Brain microvascular endothelial cell (primary cell): Measurements from ENCODE around the gene CLDN1.

Experiments
- DNase-seq: peaks from one replicate; pipeline ENCODE4 v3.0.0-alpha.2; 2020
- H3K27ac ChIP-seq: fragments of 250-450 bp; sonication (Bioruptor Pico); 2 replicates; pipeline ENCODE4 v1.5.1; 2020; ENCODE audit warnings: mild to moderate bottlenecking, moderate library complexity
- H3K27me3 ChIP-seq: fragments of 250-450 bp; sonication (Bioruptor Pico); replicated peaks from 2 replicates; pipeline ENCODE4 v1.5.1; 2020; ENCODE audit warnings: mild to moderate bottlenecking
- H3K36me3 ChIP-seq: fragments of 250-450 bp; sonication (Bioruptor Pico); replicated peaks from 2 replicates; pipeline ENCODE4 v1.5.1; 2020; ENCODE audit warnings: mild to moderate bottlenecking
- H3K4me3 ChIP-seq: 2 replicates; pipeline ENCODE4 v1.5.1; 2011; ENCODE audit warnings: low read depth, mild to moderate bottlenecking, control low read depth, low read length, moderate library complexity
- in situ Hi-C: cut with HindIII; loops from 2 replicates; pipeline ENCODE4 v1.10.0; 2017; ENCODE audit warnings: low sequenced_read_pairs, low pct_ligation_motif_present
- TF ChIP-seq, protein P1 (sequence below): IDR thresholded peaks from 2 replicates; pipeline ENCODE4 v1.5.1; 2011; ENCODE audit warnings: low read depth, mild to moderate bottlenecking, moderate library complexity, low read length, control low read depth, inconsistent platforms; ENCODE audit errors: missing control alignments

Gene CLDN1

GRCh38 chr3:190302212-190302867 is 19.9 kb downstream of the CLDN1 start:
- Histone ChIP-seq H3K27ac (peak overlapping the region; percentile 22), H3K27me3 (no peaks in the 10 kb centered on the region), H3K4me3 (no peak overlapping the region), H3K36me3 (no peaks in the 10 kb centered on the region)
- TF ChIP-seq, protein P1, sequence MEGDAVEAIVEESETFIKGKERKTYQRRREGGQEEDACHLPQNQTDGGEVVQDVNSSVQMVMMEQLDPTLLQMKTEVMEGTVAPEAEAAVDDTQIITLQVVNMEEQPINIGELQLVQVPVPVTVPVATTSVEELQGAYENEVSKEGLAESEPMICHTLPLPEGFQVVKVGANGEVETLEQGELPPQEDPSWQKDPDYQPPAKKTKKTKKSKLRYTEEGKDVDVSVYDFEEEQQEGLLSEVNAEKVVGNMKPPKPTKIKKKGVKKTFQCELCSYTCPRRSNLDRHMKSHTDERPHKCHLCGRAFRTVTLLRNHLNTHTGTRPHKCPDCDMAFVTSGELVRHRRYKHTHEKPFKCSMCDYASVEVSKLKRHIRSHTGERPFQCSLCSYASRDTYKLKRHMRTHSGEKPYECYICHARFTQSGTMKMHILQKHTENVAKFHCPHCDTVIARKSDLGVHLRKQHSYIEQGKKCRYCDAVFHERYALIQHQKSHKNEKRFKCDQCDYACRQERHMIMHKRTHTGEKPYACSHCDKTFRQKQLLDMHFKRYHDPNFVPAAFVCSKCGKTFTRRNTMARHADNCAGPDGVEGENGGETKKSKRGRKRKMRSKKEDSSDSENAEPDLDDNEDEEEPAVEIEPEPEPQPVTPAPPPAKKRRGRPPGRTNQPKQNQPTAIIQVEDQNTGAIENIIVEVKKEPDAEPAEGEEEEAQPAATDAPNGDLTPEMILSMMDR: no peak
- no peak for DNase-seq
- in situ Hi-C loops: no loop called here

- Histone ChIP-seq H3K4me3 (no peak overlapping the region), H3K27ac (peak overlapping the region; percentile 22), H3K36me3 (no peaks in the 10 kb centered on the region), H3K27me3 (no peaks in the 10 kb centered on the region)
- no peak for DNase-seq
- in situ Hi-C loops: no loop called here
- TF ChIP-seq, protein P1: no peak
Observed at GRCh38 chr3:190301591-190301990, 20.7 kb downstream of the CLDN1 start.

DNA sequence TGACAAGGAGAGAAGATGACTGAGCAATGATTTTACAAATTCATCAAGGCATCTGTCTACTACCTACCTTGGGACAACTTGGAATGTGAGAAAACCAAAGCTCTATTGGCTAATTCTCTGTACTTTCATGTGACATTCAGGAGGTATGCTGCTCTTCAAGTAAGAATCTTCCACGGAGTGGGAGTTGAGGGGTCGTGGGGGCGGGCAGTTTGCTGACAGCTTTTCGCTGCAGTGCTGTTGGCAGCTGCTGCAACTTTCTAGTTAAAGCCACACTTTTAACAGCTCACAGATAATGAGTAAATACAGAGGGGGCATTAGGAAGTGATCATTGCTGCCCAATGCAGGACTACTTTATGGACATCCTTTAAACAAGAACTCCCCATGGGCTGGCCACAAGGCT is 22.3 kb downstream of the CLDN1 start:
- TF ChIP-seq, protein P1: no peak
- in situ Hi-C loops: no loop called here

DNA sequence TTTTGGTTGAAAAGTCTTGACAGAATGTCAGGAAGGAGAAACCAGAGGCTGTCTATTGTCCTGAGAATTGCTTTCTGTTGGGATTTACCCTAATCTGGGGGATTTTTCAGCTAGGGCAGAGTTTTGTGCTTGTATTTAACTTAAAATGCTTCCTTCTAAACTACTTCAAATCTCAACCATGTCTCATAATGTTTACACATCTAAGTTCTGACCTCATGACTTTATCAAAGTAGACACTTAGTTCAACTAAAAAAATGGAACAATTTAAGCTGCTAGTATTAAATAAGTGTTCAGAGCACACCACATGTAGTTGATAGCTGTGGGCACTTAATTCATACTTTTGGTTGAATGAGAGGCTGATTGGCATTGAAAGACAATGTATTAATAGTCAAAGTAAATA is 28.2 kb downstream of the CLDN1 start:
- no peaks in the 10 kb centered on the region for H3K27me3 ChIP-seq
- TF ChIP-seq, protein P1: no peak
- in situ Hi-C loops: no loop called here
- H3K27ac ChIP-seq: no peak overlapping the region
- no peak for DNase-seq
- H3K4me3 ChIP-seq: no peak overlapping the region
- no peaks in the 10 kb centered on the region for H3K36me3 ChIP-seq

More for the DNA sequence above, 22.3 kb downstream of the CLDN1 start:
- Histone ChIP-seq H3K36me3 (no peaks in the 10 kb centered on the region), H3K27ac (no peak overlapping the region), H3K27me3 (no peaks in the 10 kb centered on the region), H3K4me3 (no peak overlapping the region)
- no peak for DNase-seq

DNA sequence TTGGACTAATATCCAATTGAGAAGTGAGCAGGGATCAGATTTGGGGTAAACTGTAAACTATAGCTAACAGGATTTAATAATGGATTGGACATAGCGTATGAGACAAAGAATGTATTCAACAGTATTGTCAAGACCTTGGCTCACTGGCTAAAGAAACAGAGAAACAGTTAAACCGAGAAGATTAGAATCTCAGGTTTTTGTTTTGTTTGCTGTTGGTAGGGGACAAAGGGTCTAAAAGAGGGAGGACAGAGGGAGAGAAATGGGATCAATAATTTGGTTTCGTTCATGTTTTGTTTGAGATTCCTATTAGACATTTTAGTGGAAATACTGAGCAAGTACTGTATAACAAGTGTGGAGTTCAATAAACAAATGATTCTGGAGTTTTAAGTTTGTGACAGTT is 28.6 kb downstream of the CLDN1 start:
- Histone ChIP-seq H3K4me3 (no peak overlapping the region), H3K27me3 (no peaks in the 10 kb centered on the region), H3K36me3 (no peaks in the 10 kb centered on the region), H3K27ac (no peak overlapping the region)
- TF ChIP-seq, protein P1: no peak
- DNase-seq: no peak
- in situ Hi-C loops: no loop called here

DNA sequence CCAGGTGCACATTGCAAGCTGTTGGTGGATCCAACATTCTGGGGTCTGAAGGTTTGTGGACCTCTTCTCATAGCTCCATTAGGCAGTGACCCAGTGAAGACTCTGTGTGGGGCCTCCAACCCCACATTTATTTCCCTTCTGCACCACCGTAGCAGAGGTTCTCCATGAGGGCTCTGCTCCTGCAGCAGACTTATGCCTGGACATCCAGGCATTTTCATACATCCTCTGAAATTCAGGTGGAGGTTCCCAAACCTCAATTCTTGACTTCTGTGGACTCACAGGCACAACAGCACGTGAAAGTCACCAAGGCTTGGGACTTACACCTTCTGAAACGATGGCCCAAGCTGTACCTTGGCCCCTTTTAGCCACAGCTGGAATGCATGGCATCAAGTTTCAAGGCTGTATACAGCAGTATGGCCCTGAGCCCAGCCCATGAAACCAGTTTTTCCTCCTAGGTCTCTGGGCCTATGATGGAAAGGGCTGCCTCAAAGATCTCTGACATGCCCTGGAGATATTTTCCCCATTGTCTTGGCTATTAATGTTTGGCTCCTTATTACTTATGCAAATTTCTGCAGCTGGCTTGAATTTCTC is 30.2 kb downstream of the CLDN1 start:
- Histone ChIP-seq H3K4me3 (no peak overlapping the region), H3K27me3 (no peaks in the 10 kb centered on the region), H3K36me3 (no peaks in the 10 kb centered on the region), H3K27ac (no peak overlapping the region)
- TF ChIP-seq, protein P1: no peak
- no peak for DNase-seq
- in situ Hi-C loops: no loop called here
